GM12892 (cell line): ENCODE data around the gene PCDHB2.
"Not testable (repeated sequence)": the region's sequence is repeated elsewhere in the genome, so short reads cannot be mapped to it uniquely, and the experiment has no call there.

Experiments used
- DNase-seq: peaks from one replicate; pipeline ENCODE4 v3.0.0; 2011; ENCODE audit not compliant: insufficient read length
- FAIRE-seq: peaks from 2 replicates; lab custom pipeline; 2011; peaks lifted over from hg19 to GRCh38; lab: Jason Lieb, UNC
- POLR2A ChIP-seq: IDR thresholded peaks from 2 replicates; pipeline ENCODE4 v1.6.1; 2011; ENCODE audit warnings: low read depth, low read length, control low read depth
- POLR2AphosphoS5 ChIP-seq: IDR thresholded peaks from 2 replicates; pipeline ENCODE4 v1.6.1; 2011; ENCODE audit warnings: low read depth, low read length, control low read depth
- TAF1 ChIP-seq: IDR thresholded peaks from 2 replicates; pipeline ENCODE4 v1.6.1; 2011; ENCODE audit warnings: low read depth, mild to moderate bottlenecking, control low read depth, low read length, borderline replicate concordance

Gene PCDHB2

DNA sequence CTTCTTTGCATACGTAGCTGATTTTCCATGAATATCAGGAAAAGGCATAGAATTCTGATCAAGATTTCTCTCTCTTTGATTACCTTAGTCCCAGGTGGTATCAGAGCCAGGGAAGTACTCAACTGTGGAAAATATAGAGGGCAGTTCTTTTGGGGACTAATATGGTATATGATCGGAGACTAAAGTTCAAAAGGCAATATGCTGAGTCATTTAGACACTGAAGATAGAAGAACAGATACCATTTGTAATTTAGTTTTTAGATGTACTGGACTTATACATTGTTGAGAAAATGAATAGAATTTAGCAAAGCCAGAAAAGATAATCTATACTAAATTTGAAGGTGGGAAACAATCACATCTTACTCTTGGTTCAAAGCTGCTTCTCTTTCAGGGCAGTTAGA is 10.9 kb downstream of the PCDHB2 start:
- DNase-seq, result no peak
- no peak for TF ChIP-seq POLR2AphosphoS5
- TF ChIP-seq POLR2A, result no peak
- TF ChIP-seq TAF1, result no peak
- no peak for FAIRE-seq

DNA sequence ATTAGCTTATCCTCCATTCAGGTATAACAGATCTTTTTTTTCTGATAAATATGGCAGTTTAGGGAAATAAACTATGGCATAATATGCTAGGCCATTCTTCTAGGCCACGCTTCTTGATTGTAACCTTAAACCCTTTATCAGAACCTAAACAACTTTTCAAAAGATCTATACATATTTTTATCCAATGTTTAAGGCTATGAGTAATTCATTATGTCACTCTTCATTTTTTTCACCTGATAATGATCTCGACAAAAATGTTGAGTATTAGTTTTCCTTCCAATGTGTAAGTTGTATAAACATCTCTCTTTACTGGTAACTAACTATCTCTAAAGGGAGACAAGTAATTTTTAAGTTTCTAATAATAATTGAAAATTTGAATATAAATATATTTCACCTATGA is 24.8 kb downstream of the PCDHB2 start:
- FAIRE-seq, result no peak
- TF ChIP-seq TAF1, result no peak
- TF ChIP-seq POLR2AphosphoS5, result no peak
- no peak for TF ChIP-seq POLR2A
- no peak for DNase-seq

DNA sequence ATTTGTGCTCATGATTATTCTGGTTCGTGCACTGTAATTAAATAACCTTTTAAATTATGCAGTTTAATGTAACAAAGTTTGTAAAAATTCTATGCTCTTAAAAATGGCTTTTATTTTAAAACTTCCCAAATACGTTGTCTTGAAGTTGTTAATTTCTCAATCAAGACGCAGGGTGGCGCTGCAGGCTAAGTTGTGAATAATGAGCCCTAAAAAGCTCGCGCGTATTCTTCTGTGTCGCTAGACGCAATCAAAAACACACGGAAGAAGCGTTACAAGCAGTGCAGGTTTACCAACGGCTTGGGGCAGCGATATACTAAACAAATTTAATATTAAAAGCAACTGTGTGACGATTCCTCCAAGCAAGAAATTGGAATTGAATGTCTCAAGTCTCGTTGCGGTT is 27.1 kb downstream of the PCDHB2 start, which contains the start of gene PCDHB4:
TSS of gene PCDHB4 (plus strand) at position 256 of the 400 bp plus-strand sequence. CDS start 181 bp downstream, outside the sequence.
- FAIRE-seq, result no peak
- TF ChIP-seq TAF1 (no peak), POLR2AphosphoS5 (no peak), POLR2A (no peak)
- DNase-seq, result no peak

GRCh38 chr5:141121985-141122384 is 27.6 kb downstream of the PCDHB2 start:
- TF ChIP-seq POLR2A, result no peak
- TF ChIP-seq POLR2AphosphoS5, result no peak
- no peak for TF ChIP-seq TAF1
- FAIRE-seq, result no peak

DNA sequence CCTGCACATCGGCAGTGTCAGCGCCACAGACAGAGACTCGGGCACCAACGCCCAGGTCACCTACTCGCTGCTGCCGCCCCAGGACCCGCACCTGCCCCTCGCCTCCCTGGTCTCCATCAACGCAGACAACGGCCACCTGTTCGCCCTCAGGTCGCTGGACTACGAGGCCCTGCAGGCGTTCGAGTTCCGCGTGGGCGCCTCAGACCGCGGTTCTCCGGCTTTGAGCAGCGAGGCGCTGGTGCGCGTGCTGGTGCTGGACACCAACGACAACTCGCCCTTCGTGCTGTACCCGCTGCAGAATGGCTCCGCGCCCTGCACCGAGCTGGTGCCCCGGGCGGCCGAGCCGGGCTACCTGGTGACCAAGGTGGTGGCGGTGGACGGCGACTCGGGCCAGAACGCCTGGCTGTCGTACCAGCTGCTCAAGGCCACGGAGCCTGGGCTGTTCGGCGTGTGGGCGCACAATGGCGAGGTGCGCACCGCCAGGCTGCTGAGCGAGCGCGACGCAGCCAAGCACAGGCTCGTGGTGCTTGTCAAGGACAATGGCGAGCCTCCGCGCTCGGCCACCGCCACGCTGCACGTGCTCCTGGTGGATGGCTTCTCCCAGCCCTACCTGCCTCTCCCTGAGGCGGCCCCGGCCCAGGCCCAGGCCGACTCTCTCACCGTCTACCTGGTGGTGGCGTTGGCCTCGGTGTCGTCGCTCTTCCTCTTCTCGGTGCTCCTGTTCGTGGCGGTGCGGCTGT is 29.2 kb downstream of the PCDHB2 start:
- DNase-seq, FAIRE-seq: not testable (repeated sequence)

More at GRCh38 chr5:141121985-141122384, 27.6 kb downstream of the PCDHB2 start:
- DNase-seq, result no peak

DNA sequence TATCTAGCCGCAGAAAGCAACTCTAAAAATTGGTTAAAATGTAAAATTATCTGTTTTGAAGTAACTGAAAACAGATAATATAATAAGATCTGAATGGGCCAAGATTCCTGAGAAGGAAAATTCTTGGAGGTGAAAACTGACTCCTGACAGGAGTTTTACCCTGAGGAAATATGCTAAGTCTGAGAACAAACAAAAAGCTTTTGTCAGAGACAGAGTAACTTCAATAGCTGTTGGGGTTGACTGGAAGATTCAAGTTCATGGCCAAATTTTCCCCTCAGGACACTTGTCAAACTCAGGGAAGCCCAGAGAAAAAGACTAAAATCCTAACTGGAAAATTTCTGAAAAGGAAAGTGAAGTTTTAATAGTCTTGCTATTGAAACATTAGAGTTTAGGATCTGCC is 32.9 kb downstream of the PCDHB2 start:
- TF ChIP-seq POLR2AphosphoS5, result no peak
- no peak for TF ChIP-seq POLR2A
- TF ChIP-seq TAF1, result no peak
- FAIRE-seq, result no peak
- no peak for DNase-seq

DNA sequence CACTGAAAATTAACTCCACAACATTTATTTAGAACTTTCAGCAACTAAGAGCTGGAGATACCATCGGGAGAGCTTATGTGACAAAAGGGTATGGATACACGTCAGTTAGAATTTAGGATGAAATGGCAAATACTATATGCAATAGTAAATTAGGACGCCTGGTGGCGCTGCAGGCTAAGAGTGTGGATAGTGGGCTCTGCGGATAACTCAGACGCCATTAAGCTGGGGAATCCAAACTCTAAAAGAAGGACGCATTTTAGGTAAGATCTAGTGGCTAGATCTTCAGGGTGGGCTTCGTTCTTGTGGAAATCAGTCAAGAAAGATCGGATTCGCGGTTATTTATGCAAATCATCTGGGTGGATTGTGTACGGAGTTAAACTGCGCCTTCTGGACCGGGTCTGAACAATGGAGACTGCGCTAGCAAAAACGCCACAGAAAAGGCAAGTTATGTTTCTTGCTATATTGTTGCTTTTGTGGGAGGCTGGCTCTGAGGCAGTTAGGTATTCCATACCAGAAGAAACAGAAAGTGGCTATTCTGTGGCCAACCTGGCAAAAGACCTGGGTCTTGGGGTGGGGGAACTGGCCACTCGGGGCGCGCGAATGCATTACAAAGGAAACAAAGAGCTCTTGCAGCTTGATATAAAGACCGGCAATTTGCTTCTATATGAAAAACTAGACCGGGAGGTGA is 40.8 kb downstream of the PCDHB2 start, which contains the start of gene PCDHB5:
TSS of gene PCDHB5 (plus strand) at position 177 of the 688 bp plus-strand sequence. CDS start at position 406, 229 bp downstream.
- DNase-seq, result no peak
- no peak for FAIRE-seq

GRCh38 chr5:141135718-141136266 is 41.4 kb downstream of the PCDHB2 start:
- FAIRE-seq (no peak), DNase-seq (no peak)
- TF ChIP-seq POLR2AphosphoS5 (no peak), TAF1 (no peak), POLR2A (no peak)

More for the DNA sequence above, 40.8 kb downstream of the PCDHB2 start, which contains the start of gene PCDHB5:
- TF ChIP-seq TAF1 (no peak), POLR2AphosphoS5 (no peak), POLR2A (no peak)

DNA sequence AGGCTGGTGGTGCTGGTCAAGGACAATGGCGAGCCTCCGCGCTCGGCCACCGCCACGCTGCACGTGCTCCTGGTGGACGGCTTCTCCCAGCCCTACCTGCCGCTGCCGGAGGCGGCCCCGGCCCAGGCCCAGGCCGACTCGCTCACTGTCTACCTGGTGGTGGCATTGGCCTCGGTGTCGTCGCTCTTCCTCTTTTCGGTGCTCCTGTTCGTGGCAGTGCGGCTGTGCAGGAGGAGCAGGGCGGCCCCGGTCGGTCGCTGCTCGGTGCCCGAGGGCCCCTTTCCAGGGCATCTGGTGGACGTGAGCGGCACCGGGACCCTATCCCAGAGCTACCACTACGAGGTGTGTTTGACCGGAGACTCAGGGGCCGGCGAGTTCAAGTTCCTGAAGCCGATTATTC is 42.9 kb downstream of the PCDHB2 start:
- FAIRE-seq, DNase-seq: not testable (repeated sequence)
